ENCODE results near the gene RPL13. TPM values are rescaled to one million over a fixed set of nuclear protein-coding genes. Genes with fewer than 3 reads are reported as not detected.

The RPL13 gene
- polyA plus RNA-seq, 1 donor from 2014 or later = 2,685 TPM

DNA sequence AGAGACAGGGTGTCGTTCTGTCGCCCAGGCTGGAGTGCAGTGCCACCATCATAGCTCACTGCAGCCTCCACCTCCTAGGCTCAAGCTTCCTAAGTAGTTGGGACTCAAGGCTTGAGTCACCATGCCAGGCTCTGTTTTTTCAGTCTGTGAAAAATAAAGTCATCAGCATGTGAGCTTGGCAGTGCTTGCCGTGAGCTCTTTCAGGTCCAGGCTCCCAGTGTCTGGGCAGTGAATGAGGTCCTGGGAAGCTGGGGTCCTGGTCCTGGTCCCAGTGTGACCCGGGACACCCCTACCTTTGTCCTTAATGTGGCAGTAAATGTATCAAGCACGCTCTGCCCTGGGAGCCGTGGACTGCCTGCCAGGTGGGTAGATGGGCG, 22.9 kb upstream of the RPL13 start:
- Histone ChIP-seq H2AFZ (ENCODE audit: low read depth, low read length) (no peak overlapping the region), H3F3A (ENCODE audit: insufficient read depth, low read length, poor library complexity, severe bottlenecking) (no peaks in the 10 kb centered on the region), H3K9me3 (ENCODE audit: low read length) (no peaks in the 10 kb centered on the region), H3K27me3 (ENCODE audit: insufficient read depth, low read depth, low read length) (no peaks in the 10 kb centered on the region), H3K36me3 (ENCODE audit: insufficient read depth, low read length) (no peaks in the 10 kb centered on the region), H3K27ac (ENCODE audit: low read length) (no peak overlapping the region), H3K4me2 (ENCODE audit: low read length) (no peak overlapping the region), H3K79me2 (replicated peaks; ENCODE audit: insufficient read depth, low read length) (no peaks in the 10 kb centered on the region), H4K20me1 (ENCODE audit: insufficient read depth) (no peaks in the 10 kb centered on the region), H3K9me2 (ENCODE audit: insufficient read depth, low read length) (no peaks in the 10 kb centered on the region), H3K9ac (ENCODE audit: low read length) (no peak overlapping the region), H3K4me3 (ENCODE audit: low read length) (no peak overlapping the region)
- TF ChIP-seq EZH2 (IDR thresholded peaks at IDR 0.05; ENCODE audit: borderline replicate concordance, insufficient read depth, low read length, poor library complexity, severe bottlenecking) = no peak
- TF ChIP-seq TAF1 (IDR thresholded peaks at IDR 0.05; ENCODE audit: low read depth) = no peak
- TF ChIP-seq, protein P1, sequence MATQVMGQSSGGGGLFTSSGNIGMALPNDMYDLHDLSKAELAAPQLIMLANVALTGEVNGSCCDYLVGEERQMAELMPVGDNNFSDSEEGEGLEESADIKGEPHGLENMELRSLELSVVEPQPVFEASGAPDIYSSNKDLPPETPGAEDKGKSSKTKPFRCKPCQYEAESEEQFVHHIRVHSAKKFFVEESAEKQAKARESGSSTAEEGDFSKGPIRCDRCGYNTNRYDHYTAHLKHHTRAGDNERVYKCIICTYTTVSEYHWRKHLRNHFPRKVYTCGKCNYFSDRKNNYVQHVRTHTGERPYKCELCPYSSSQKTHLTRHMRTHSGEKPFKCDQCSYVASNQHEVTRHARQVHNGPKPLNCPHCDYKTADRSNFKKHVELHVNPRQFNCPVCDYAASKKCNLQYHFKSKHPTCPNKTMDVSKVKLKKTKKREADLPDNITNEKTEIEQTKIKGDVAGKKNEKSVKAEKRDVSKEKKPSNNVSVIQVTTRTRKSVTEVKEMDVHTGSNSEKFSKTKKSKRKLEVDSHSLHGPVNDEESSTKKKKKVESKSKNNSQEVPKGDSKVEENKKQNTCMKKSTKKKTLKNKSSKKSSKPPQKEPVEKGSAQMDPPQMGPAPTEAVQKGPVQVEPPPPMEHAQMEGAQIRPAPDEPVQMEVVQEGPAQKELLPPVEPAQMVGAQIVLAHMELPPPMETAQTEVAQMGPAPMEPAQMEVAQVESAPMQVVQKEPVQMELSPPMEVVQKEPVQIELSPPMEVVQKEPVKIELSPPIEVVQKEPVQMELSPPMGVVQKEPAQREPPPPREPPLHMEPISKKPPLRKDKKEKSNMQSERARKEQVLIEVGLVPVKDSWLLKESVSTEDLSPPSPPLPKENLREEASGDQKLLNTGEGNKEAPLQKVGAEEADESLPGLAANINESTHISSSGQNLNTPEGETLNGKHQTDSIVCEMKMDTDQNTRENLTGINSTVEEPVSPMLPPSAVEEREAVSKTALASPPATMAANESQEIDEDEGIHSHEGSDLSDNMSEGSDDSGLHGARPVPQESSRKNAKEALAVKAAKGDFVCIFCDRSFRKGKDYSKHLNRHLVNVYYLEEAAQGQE (IDR thresholded peaks at IDR 0.05; ENCODE audit: borderline replicate concordance) = no peak
- no peak for TF ChIP-seq MXI1 (conservative IDR thresholded peaks at IDR 0.05; ENCODE audit: poor library complexity, severe bottlenecking)
- TF ChIP-seq RAD21 (conservative IDR thresholded peaks at IDR 0.05) = no peak
- TF ChIP-seq EP300 (conservative IDR thresholded peaks at IDR 0.05; ENCODE audit: poor library complexity, severe bottlenecking) = no peak
- TF ChIP-seq, protein P2, sequence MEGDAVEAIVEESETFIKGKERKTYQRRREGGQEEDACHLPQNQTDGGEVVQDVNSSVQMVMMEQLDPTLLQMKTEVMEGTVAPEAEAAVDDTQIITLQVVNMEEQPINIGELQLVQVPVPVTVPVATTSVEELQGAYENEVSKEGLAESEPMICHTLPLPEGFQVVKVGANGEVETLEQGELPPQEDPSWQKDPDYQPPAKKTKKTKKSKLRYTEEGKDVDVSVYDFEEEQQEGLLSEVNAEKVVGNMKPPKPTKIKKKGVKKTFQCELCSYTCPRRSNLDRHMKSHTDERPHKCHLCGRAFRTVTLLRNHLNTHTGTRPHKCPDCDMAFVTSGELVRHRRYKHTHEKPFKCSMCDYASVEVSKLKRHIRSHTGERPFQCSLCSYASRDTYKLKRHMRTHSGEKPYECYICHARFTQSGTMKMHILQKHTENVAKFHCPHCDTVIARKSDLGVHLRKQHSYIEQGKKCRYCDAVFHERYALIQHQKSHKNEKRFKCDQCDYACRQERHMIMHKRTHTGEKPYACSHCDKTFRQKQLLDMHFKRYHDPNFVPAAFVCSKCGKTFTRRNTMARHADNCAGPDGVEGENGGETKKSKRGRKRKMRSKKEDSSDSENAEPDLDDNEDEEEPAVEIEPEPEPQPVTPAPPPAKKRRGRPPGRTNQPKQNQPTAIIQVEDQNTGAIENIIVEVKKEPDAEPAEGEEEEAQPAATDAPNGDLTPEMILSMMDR (IDR thresholded peaks at IDR 0.05; ENCODE audit: poor library complexity, severe bottlenecking) = no peak
- no peak for TF ChIP-seq SMC3 (conservative IDR thresholded peaks at IDR 0.05; ENCODE audit: poor library complexity)
- TF ChIP-seq POLR2AphosphoS5 (IDR thresholded peaks at IDR 0.05) = no peak

DNA sequence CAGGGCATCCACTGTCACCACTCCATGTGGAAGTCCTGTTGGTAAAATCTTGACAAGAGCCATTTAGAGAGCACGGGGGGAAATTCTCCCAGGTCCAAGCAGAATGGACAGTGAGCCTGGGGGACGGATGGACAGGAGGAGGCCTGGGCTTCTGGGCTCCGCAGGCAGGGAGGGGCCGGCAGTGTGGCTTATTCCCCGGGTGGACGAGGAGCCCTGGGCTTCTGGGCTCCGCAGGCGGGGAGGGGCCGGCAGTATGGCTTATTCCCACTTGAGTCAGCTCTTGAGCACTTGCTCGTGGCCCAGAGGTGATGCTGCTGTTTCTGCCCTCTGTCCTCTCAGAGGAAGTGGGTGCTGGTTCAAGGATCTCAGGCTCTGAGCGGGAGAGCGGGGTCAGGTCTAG, 22.2 kb upstream of the RPL13 start:
- no peaks in the 10 kb centered on the region for H3K9me2 ChIP-seq (ENCODE audit: insufficient read depth, low read length)
- no peaks in the 10 kb centered on the region for H3F3A ChIP-seq (ENCODE audit: insufficient read depth, low read length, poor library complexity, severe bottlenecking)
- TF ChIP-seq, protein P1 (IDR thresholded peaks at IDR 0.05; ENCODE audit: borderline replicate concordance) = no peak
- TF ChIP-seq MXI1 (conservative IDR thresholded peaks at IDR 0.05; ENCODE audit: poor library complexity, severe bottlenecking) (no peak), SMC3 (conservative IDR thresholded peaks at IDR 0.05; ENCODE audit: poor library complexity) (no peak), TAF1 (IDR thresholded peaks at IDR 0.05; ENCODE audit: low read depth) (no peak), POLR2AphosphoS5 (IDR thresholded peaks at IDR 0.05) (no peak)
- H3K4me3 ChIP-seq (ENCODE audit: low read length) = no peak overlapping the region
- H3K36me3 ChIP-seq (ENCODE audit: insufficient read depth, low read length) = no peaks in the 10 kb centered on the region
- H4K20me1 ChIP-seq (ENCODE audit: insufficient read depth) = no peaks in the 10 kb centered on the region
- H3K9ac ChIP-seq (ENCODE audit: low read length) = no peak overlapping the region
- no peaks in the 10 kb centered on the region for H3K9me3 ChIP-seq (ENCODE audit: low read length)
- no peak overlapping the region for H2AFZ ChIP-seq (ENCODE audit: low read depth, low read length)
- H3K4me2 ChIP-seq (ENCODE audit: low read length) = no peak overlapping the region
- no peaks in the 10 kb centered on the region for H3K79me2 ChIP-seq (replicated peaks; ENCODE audit: insufficient read depth, low read length)
- no peak overlapping the region for H3K27ac ChIP-seq (ENCODE audit: low read length)
- no peaks in the 10 kb centered on the region for H3K27me3 ChIP-seq (ENCODE audit: insufficient read depth, low read depth, low read length)

Measured in neural cell (in vitro differentiated cells).